GM12878 (cell line): Measurements from ENCODE around the gene SLC24A4.
A peak's percentile ranks its signal among the peaks of the same experiment; 100 is the strongest.

Source experiments
- ATF7 ChIP-seq: fragments of 450-650 bp; IDR thresholded peaks from 2 replicates; pipeline ENCODE4 v1.6.1; 2016; ENCODE audit warnings: low read depth, mild to moderate bottlenecking
- BACH1 ChIP-seq: fragments of 450-650 bp; IDR thresholded peaks from 2 replicates; pipeline ENCODE4 v1.6.1; 2017; ENCODE audit warnings: mild to moderate bottlenecking, borderline replicate concordance
- EP300 ChIP-seq, 2 experiments: fragments of 150-350 bp in 1 of 2; IDR thresholded peaks; 2 replicates each; pipeline ENCODE4 v1.6.1; 2011 to 2012; ENCODE audit warnings: low read depth in 2 of 2, low read length in 2 of 2, borderline replicate concordance in 1 of 2, improper control_type of control experiment in 1 of 2, inconsistent platforms in 1 of 2; ENCODE audit not compliant: control insufficient read depth in 1 of 2
- TF ChIP-seq, protein P1 (sequence below), 3 experiments: IDR thresholded peaks in 2 of 3; conservative IDR thresholded peaks in 1 of 3; 2 replicates each; pipeline ENCODE4 v1.5.1; 2011; ENCODE audit warnings: low read depth in 3 of 3, low read length in 3 of 3, mild to moderate bottlenecking in 3 of 3, control low read depth in 2 of 3, moderate library complexity in 2 of 3, inconsistent platforms in 1 of 3, mixed read lengths in 1 of 3; ENCODE audit not compliant: control insufficient read depth in 2 of 3, insufficient read depth in 1 of 3; ENCODE audit errors: extremely low read depth in 1 of 3

DNA sequence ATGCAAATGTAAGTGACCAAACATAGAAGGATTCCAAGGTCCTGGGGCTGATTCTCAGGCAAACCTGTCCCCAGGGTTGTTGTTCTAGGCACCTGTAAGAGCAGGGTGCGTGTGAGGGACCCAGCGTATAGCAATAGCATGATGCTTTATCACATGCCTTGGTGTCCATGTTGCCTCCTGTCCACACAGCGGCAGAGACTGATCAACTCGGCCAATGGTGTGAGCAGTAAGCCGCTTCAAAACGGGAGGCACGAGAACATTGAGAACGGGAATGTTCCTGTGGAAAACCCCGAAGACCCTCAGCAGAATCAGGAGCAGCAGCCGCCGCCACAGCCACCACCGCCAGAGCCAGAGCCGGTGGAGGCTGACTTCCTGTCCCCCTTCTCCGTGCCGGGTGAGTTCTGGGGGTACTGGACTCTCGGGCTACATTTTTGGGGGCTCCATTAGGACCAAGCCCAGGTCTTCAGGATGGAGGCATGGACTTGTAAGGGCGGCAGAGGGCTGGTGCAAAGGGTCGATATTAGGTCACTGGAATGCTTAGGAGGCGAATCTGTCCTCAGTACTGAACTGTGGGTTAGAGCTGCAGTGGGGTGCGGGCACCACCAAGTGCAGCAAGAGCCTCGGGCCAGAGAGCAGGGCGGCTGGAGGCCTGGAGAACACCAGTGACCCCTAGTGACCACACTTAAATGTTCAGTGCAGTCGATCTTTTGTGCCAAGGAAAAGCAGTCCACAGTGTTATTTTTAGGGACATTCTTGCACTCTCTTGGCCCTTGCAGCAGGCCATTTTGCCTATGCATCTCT is 133.4 kb downstream of the SLC24A4 start:
- TF ChIP-seq, protein P1, sequence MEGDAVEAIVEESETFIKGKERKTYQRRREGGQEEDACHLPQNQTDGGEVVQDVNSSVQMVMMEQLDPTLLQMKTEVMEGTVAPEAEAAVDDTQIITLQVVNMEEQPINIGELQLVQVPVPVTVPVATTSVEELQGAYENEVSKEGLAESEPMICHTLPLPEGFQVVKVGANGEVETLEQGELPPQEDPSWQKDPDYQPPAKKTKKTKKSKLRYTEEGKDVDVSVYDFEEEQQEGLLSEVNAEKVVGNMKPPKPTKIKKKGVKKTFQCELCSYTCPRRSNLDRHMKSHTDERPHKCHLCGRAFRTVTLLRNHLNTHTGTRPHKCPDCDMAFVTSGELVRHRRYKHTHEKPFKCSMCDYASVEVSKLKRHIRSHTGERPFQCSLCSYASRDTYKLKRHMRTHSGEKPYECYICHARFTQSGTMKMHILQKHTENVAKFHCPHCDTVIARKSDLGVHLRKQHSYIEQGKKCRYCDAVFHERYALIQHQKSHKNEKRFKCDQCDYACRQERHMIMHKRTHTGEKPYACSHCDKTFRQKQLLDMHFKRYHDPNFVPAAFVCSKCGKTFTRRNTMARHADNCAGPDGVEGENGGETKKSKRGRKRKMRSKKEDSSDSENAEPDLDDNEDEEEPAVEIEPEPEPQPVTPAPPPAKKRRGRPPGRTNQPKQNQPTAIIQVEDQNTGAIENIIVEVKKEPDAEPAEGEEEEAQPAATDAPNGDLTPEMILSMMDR (IDR thresholded peaks at IDR 0.05 in 2 of 3, conservative IDR thresholded peaks at IDR 0.05 in 1 of 3; ENCODE audit: control insufficient read depth in 2 of 3, extremely low read depth in 1 of 3, insufficient read depth in 1 of 3, low read depth in 3 of 3, low read length in 3 of 3): peak; percentile 75 to 89 (median 76)
- TF ChIP-seq EP300 (IDR thresholded peaks at IDR 0.05; ENCODE audit: borderline replicate concordance in 1 of 2, control insufficient read depth in 1 of 2, low read depth in 2 of 2, low read length in 2 of 2) (no peak), ATF7 (no peak), BACH1 (no peak)
